Body of pancreas (tissue), 4 donors: ENCODE data around the gene ARHGEF7.

ENCODE experiments used
- CTCF ChIP-seq, 7 experiments: fragments of 450-650 bp in 4 of 7; fragments of 200-600 bp in 3 of 7; sonication (generic) in 3 of 7; IDR thresholded peaks; one replicate each; pipeline ENCODE4 v1.5.1; 2016 to 2019; ENCODE audit warnings: antibody characterized with exemption in 7 of 7
- POLR2A ChIP-seq, 3 donors: fragments of 450-650 bp; IDR thresholded peaks; one replicate each; pipeline ENCODE4 v1.6.1; 2016; ENCODE audit warnings: antibody characterized with exemption in 3 of 3, mild to moderate bottlenecking in 2 of 3

- TF ChIP-seq CTCF (IDR thresholded peaks at IDR 0.05) (no peak), POLR2A (IDR thresholded peaks at IDR 0.05) (no peak)
These were observed 96.8 kb downstream of the ARHGEF7 start for GRCh38 chr13:111211789-111212516.
